Heart left ventricle (tissue), 16 donors: ENCODE measurements around the gene RFESD. TPM values are rescaled to one million over a fixed set of nuclear protein-coding genes. Genes with fewer than 3 reads are reported as not detected.

ENCODE experiments used
- ATAC-seq, 4 donors: fragments of 200-7000 bp; cut with Tn5 transposase; one replicate each; pipeline ENCODE4 v1.9.1; 2020 to 2022; ENCODE audit warnings: moderate library complexity in 4 of 4, mild to moderate bottlenecking in 3 of 4, moderate number of reproducible peaks in 1 of 4
- DNase-seq, 5 donors: peaks; one replicate each; pipeline ENCODE4 v3.0.0-alpha.2; 2020
- H3K27ac ChIP-seq, 12 donors: fragments of 200-600 bp; sonication (generic) in 4 of 12; one replicate each; pipeline versions ENCODE4 v1.5.0 to v1.8.0; 2016 to 2022; ENCODE audit warnings: mild to moderate bottlenecking in 2 of 12
- H3K27me3 ChIP-seq, 9 donors: fragments of 200-600 bp; sonication (generic) in 2 of 9; one replicate each; pipeline versions ENCODE4 v1.5.1 to v1.8.0; 2016 to 2022; ENCODE audit warnings: mild to moderate bottlenecking in 3 of 9
- H3K36me3 ChIP-seq, 9 donors: fragments of 200-600 bp; sonication (generic) in 2 of 9; one replicate each; pipeline versions ENCODE4 v1.5.0 to v1.8.0; 2018 to 2022; ENCODE audit warnings: mild to moderate bottlenecking in 2 of 9
- H3K4me1 ChIP-seq, 12 donors: fragments of 200-600 bp; sonication (generic) in 4 of 12; one replicate each; pipeline versions ENCODE4 v1.5.0 to v1.8.0; 2016 to 2022; ENCODE audit warnings: mild to moderate bottlenecking in 3 of 12
- H3K4me3 ChIP-seq, 12 donors: fragments of 200-600 bp; sonication (generic) in 4 of 12; one replicate each; pipeline versions ENCODE4 v1.5.0 to v1.8.0; 2017 to 2022; ENCODE audit warnings: mild to moderate bottlenecking in 9 of 12, moderate library complexity in 4 of 12
- H3K9me3 ChIP-seq, 12 donors: fragments of 200-600 bp; sonication (generic) in 4 of 12; one replicate each; pipeline versions ENCODE4 v1.5.0 to v1.8.0; 2016 to 2022; ENCODE audit warnings: mild to moderate bottlenecking in 1 of 12
- POLR2A ChIP-seq, 2 donors: fragments of 450-650 bp; IDR thresholded peaks; one replicate each; pipeline ENCODE4 v1.6.1; 2017; ENCODE audit warnings: antibody characterized with exemption in 2 of 2, mild to moderate bottlenecking in 2 of 2, moderate library complexity in 2 of 2
- WGBS, 4 donors: extraction: QIAGEN DNeasy Blood & Tissue Kit in 2 of 4; methylation state at CpG; one replicate each; pipeline versions ENCODE4 v1.1.5 to v1.1.7; 2013 to 2018; 5-methylcytosine and 5-hydroxymethylcytosine counted together
- intact Hi-C, 10 donors: fragments of 100-400 bp; cut with DNase I; formaldehyde crosslinking; loops; one replicate each; pipeline versions ENCODE4 v1.11.1 to v1.14.2; 2022
- polyA plus RNA-seq, 2 donors: library from polyadenylated mRNA; stranded (reverse); fragments of 200-250 nt; gene quantifications; one replicate each; pipeline ENCODE4 v1.2.3, GENCODE V29; 2013
- total RNA-seq, 9 donors: library from RNA; depleted of rRNA in 2 of 9; stranded (reverse); fragments of >200 nt in 2 of 9; fragmentation: NEBNext Ultra II Directional in 3 of 9; extraction: Animal tissue kit (Norgen Biotek cat#: 25700) in 3 of 9; gene quantifications; one replicate each; pipeline versions ENCODE4 v1.1.0 to v1.2.4, GENCODE V29; 2016 to 2023
- TF ChIP-seq, protein P1 (sequence below), 12 donors: fragments of 200-600 bp; sonication (generic) in 4 of 12; IDR thresholded peaks; one replicate each; pipeline versions ENCODE4 v1.5.0 to v1.8.0; 2018 to 2022; ENCODE audit warnings: antibody characterized with exemption in 12 of 12, mild to moderate bottlenecking in 5 of 12
- donor health status: ischemic (EF 13 %, LVEDD 7.1; RV severe dilation, severe dysfunction).
- donor health status: healthy with polysubstance abuse.
- donor health status: DM: no; HTN: yes; CAD: no.
- donor health status: DM: no; HTN: no; CAD: no.
- donor health status: ischemic (EF 25% LVEDD 6.9; RV normal size, moderate dysfunction).
- donor health status: ischemic (EF 25% LVEDD 5.7; RV mildly dilated, moderate dysfunction).
- donor health status: healthy.
- donor health status: DM: yes; HTN: yes; CAD: no.
- donor health status: ischemic (EF 35%, LVEDD 5.7; RV mildly dilated, moderate dysfunction).
- donor health status: nonischemic (EF 11% LVEDD 7.7; RV severe dilation, severe dysfunction).
- donor health status: DM: yes; HTN: yes; CAD: no.
- donor health status: PGD.
- donor health status: ischemic (EF 29% LVEDD 5.4; RV normal size, mild dysfunction).
- donor health status: nonischemic (EF 23%, LVEDD 6.1; RV moderate dilation, normal function).

The RFESD gene
- total and polyA plus RNA-seq, 11 donors, result 1.3 to 5.0 (median 3.5) TPM

DNA sequence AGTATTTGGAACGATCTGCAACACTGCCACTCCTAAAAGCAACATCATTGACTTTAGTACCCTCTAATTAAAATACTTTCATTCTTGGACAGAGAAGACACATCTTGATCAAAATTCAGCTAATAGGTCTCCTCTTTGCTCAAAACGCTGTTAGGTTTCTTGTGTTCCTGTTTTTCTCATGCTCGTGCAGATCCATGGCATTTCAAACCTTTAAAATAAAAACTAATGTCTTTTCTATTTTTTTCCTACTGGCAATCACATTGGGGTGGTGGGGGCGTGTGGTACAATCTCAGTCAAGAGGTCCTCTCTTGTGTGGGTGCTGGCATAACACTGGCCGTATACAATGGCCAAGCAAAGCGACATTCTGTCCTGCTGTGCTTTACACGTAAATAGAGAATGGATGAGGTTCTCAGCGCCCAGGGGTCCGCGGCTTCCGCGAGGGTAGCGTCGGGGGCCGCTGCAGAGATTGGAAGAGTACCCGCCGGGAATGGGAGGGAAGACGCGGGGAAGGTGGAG, 27.0 kb upstream of the RFESD start:
- Histone ChIP-seq H3K4me3 (peak overlapping the region; percentile 30 to 74 (median 58)), H3K36me3 (no peaks in the 10 kb centered on the region), H3K27me3 (no peaks in the 10 kb centered on the region), H3K27ac (no peak overlapping the region), H3K4me1 (peaks cover 0 to 36% (median 17%) of the 10 kb centered on the region in 12 donors), H3K9me3 (peaks cover 0 to under 1% (median 0%) of the 10 kb centered on the region in 12 donors)
- DNase-seq, result no peak
- 13 to 15% (median 14%) methylated on average over 19 of the region's 19 CpGs for WGBS, 4 donors
- intact Hi-C loops, result loop anchor here in 1 of 10 donors (2.0 kb wide), 1 partner anchor 65 kb away; the partner anchor contains the start of genes ARSK and SKIC3
- peak in 2 of 4 donors; percentile 6 to 25 for ATAC-seq
- no peak for TF ChIP-seq POLR2A (IDR thresholded peaks at IDR 0.05)
- TF ChIP-seq, protein P1, sequence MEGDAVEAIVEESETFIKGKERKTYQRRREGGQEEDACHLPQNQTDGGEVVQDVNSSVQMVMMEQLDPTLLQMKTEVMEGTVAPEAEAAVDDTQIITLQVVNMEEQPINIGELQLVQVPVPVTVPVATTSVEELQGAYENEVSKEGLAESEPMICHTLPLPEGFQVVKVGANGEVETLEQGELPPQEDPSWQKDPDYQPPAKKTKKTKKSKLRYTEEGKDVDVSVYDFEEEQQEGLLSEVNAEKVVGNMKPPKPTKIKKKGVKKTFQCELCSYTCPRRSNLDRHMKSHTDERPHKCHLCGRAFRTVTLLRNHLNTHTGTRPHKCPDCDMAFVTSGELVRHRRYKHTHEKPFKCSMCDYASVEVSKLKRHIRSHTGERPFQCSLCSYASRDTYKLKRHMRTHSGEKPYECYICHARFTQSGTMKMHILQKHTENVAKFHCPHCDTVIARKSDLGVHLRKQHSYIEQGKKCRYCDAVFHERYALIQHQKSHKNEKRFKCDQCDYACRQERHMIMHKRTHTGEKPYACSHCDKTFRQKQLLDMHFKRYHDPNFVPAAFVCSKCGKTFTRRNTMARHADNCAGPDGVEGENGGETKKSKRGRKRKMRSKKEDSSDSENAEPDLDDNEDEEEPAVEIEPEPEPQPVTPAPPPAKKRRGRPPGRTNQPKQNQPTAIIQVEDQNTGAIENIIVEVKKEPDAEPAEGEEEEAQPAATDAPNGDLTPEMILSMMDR (IDR thresholded peaks at IDR 0.05), result no peak

DNA sequence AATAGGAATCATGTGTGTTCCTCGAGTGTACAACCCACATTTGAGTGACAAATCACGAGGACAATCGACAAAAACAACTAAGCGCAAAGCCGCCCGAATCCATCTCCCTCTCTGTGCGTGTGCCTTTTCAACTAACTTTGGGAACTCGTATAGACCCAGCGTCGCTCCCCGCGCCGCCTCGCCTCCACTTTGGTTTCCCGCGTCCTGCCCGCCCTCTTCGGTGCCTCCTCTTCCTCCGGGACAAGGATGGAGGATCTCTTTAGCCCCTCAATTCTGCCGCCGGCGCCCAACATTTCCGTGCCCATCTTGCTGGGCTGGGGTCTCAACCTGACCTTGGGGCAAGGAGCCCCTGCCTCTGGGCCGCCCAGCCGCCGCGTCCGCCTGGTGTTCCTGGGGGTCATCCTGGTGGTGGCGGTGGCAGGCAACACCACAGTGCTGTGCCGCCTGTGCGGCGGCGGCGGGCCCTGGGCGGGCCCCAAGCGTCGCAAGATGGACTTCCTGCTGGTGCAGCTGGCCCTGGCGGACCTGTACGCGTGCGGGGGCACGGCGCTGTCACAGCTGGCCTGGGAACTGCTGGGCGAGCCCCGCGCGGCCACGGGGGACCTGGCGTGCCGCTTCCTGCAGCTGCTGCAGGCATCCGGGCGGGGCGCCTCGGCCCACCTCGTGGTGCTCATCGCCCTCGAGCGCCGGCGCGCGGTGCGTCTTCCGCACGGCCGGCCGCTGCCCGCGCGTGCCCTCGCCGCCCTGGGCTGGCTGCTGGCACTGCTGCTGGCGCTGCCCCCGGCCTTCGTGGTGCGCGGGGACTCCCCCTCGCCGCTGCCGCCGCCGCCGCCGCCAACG, 26.3 kb upstream of the RFESD start, which contains the start of gene GPR150:
TSS of gene GPR150 (plus strand) at position 58 of the 840 bp plus-strand sequence. CDS start at position 247, 189 bp downstream.
- DNase-seq, result peak; percentile 26 to 82 (median 54)
- H3K9me3 ChIP-seq, result no peaks in the 10 kb centered on the region
- peak within 1 kb of the TSS in 1 of 12 donors; percentile 53 for H3K27ac ChIP-seq
- WGBS, 4 donors, result 1 to 5% (median 2%) methylated on average over 23 to 85 of the region's 85 CpGs
- no peaks in the 10 kb centered on the region for H3K36me3 ChIP-seq
- TF ChIP-seq, protein P1 (IDR thresholded peaks at IDR 0.05), result peak in 1 of 12 donors; percentile 3
- TF ChIP-seq POLR2A (IDR thresholded peaks at IDR 0.05), result no peak
- peak within 1 kb of the TSS; percentile 30 to 74 (median 58) for H3K4me3 ChIP-seq
- peak; percentile 46 to 74 (median 66) for ATAC-seq
- no peaks in the 10 kb centered on the region for H3K27me3 ChIP-seq
- H3K4me1 ChIP-seq, result peaks cover 0 to 36% (median 17%) of the 10 kb centered on the region in 12 donors
- intact Hi-C loops, result loop anchor here in 1 of 10 donors (2.0 kb wide), 1 partner anchor 65 kb away; the partner anchor contains the start of genes ARSK and SKIC3

DNA sequence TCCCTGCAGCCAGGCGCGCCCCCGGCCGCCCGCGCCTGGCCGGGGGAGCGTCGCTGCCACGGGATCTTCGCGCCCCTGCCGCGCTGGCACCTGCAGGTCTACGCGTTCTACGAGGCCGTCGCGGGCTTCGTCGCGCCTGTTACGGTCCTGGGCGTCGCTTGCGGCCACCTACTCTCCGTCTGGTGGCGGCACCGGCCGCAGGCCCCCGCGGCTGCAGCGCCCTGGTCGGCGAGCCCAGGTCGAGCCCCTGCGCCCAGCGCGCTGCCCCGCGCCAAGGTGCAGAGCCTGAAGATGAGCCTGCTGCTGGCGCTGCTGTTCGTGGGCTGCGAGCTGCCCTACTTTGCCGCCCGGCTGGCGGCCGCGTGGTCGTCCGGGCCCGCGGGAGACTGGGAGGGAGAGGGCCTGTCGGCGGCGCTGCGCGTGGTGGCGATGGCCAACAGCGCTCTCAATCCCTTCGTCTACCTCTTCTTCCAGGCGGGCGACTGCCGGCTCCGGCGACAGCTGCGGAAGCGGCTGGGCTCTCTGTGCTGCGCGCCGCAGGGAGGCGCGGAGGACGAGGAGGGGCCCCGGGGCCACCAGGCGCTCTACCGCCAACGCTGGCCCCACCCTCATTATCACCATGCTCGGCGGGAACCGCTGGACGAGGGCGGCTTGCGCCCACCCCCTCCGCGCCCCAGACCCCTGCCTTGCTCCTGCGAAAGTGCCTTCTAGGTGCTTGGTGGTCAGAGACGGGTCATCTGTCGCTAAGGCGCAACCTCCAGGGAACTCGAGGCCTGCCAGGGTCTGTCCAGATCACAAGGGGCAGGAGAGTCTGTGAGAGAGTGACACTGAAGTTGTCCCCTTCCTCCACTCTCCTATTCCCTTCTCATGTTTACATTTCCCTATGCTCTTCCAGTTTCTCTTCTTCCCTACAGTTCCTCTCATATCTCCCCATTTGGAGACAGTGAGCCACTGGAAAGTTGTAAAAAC, 25.4 kb upstream of the RFESD start:
- no peaks in the 10 kb centered on the region for H3K27me3 ChIP-seq
- TF ChIP-seq POLR2A (IDR thresholded peaks at IDR 0.05), result no peak
- TF ChIP-seq, protein P1 (IDR thresholded peaks at IDR 0.05), result peak in 1 of 12 donors; percentile 8
- intact Hi-C loops, result loop anchor here in 1 of 10 donors (2.0 kb wide), 1 partner anchor 66 kb away; the partner anchor contains the start of genes ARSK and SKIC3
- no peaks in the 10 kb centered on the region for H3K9me3 ChIP-seq
- H3K4me1 ChIP-seq, result peaks cover 0 to 36% (median 17%) of the 10 kb centered on the region in 12 donors
- WGBS, 4 donors, result 4 to 7% (median 5%) methylated on average over 37 to 92 of the region's 92 CpGs
- H3K36me3 ChIP-seq, result no peaks in the 10 kb centered on the region
- H3K27ac ChIP-seq, result peak overlapping the region in 1 of 12 donors; percentile 53
- peak in 3 of 4 donors; percentile 47 to 66 (median 52) for ATAC-seq
- H3K4me3 ChIP-seq, result peak overlapping the region; percentile 30 to 74 (median 58)
- peak; percentile 14 to 73 (median 28) for DNase-seq
